GM04504 (cell line): ENCODE data around the gene TMEM190.
"Not testable (repeated sequence)": the region's sequence is repeated elsewhere in the genome, so short reads cannot be mapped to it uniquely, and the experiment has no call there.

Experiments used
- DNase-seq: peaks from one replicate; pipeline ENCODE4 v3.0.0-alpha.2; 2012; ENCODE audit warnings: low read depth

The TMEM190 gene

GRCh38 chr19:55376241-55376933 lies at the start of gene TMEM190:
TMEM190 (plus strand) TSS chr19:55376826; CDS start chr19:55376854, 28 bp downstream.
- no peak for DNase-seq

- DNase-seq = not testable (repeated sequence)
These were observed 47.8 kb upstream of the TMEM190 start for GRCh38 chr19:55328774-55329318.

- not testable (repeated sequence) for DNase-seq
These were observed 46.8 kb upstream of the TMEM190 start for GRCh38 chr19:55329791-55330190.

- DNase-seq = no peak
These were observed 42.8 kb upstream of the TMEM190 start for GRCh38 chr19:55333870-55334269.

GRCh38 chr19:55336101-55336500 lies 40.5 kb upstream of the TMEM190 start:
- DNase-seq = peak; percentile 58

- DNase-seq = peak; percentile 100
These were observed 37.3 kb upstream of the TMEM190 start, which contains the start of gene KMT5C for GRCh38 chr19:55339105-55339888. KMT5C (plus strand) TSS chr19:55339876; CDS start chr19:55341937, 2,061 bp downstream.

- DNase-seq = no peak
These were observed 36.5 kb upstream of the TMEM190 start for GRCh38 chr19:55339889-55340783.

- DNase-seq = no peak
These were observed 35.9 kb upstream of the TMEM190 start for GRCh38 chr19:55340784-55341147.

GRCh38 chr19:55341171-55341588 lies 35.4 kb upstream of the TMEM190 start:
- DNase-seq = peak; percentile 24

- no peak for DNase-seq
These were observed 34.8 kb upstream of the TMEM190 start for GRCh38 chr19:55341595-55342531.

- DNase-seq = no peak
These were observed 32.2 kb upstream of the TMEM190 start for GRCh38 chr19:55344444-55344843.

- no peak for DNase-seq
These were observed 31.4 kb upstream of the TMEM190 start for GRCh38 chr19:55345101-55345817.

- no peak for DNase-seq
These were observed 30.6 kb upstream of the TMEM190 start for GRCh38 chr19:55345818-55346724.

GRCh38 chr19:55346725-55347441 lies 29.7 kb upstream of the TMEM190 start:
- DNase-seq = no peak

- no peak for DNase-seq
These were observed 29.1 kb upstream of the TMEM190 start for GRCh38 chr19:55347442-55348009.

- DNase-seq = no peak
These were observed 28.1 kb upstream of the TMEM190 start for GRCh38 chr19:55348317-55349034.

GRCh38 chr19:55350620-55351315 lies 25.9 kb upstream of the TMEM190 start:
- no peak for DNase-seq
